ENCODE measurements around the gene CSTF1.
"Not testable (repeated sequence)": the region's sequence is repeated elsewhere in the genome, so short reads cannot be mapped to it uniquely, and the experiment has no call there.

Gene CSTF1

GRCh38 chr20:56369179-56369578, 23.3 kb upstream of the CSTF1 start:
- DNase-seq (ENCODE audit: low read depth): no peak

- DNase-seq (ENCODE audit: low read depth): no peak
These were observed 20.5 kb upstream of the CSTF1 start for GRCh38 chr20:56371977-56372376.

- no peak for DNase-seq (ENCODE audit: low read depth)
These were observed 19.6 kb upstream of the CSTF1 start for GRCh38 chr20:56372850-56373249.

- peak; percentile 84 for DNase-seq (ENCODE audit: low read depth)
These were observed 18.5 kb upstream of the CSTF1 start for GRCh38 chr20:56373942-56374341.

GRCh38 chr20:56376331-56376730, 16.1 kb upstream of the CSTF1 start:
- DNase-seq (ENCODE audit: low read depth): no peak

- no peak for DNase-seq (ENCODE audit: low read depth)
These were observed 14.1 kb upstream of the CSTF1 start for GRCh38 chr20:56378386-56378785.

- no peak for DNase-seq (ENCODE audit: low read depth)
These were observed 12.1 kb upstream of the CSTF1 start for GRCh38 chr20:56380375-56380774.

GRCh38 chr20:56381501-56381900, 10.9 kb upstream of the CSTF1 start:
- DNase-seq (ENCODE audit: low read depth): no peak

GRCh38 chr20:56382696-56383095, 9.7 kb upstream of the CSTF1 start:
- no peak for DNase-seq (ENCODE audit: low read depth)

- DNase-seq (ENCODE audit: low read depth): no peak
These were observed 9.1 kb upstream of the CSTF1 start for GRCh38 chr20:56383334-56383733.

- no peak for DNase-seq (ENCODE audit: low read depth)
These were observed 7.3 kb upstream of the CSTF1 start for GRCh38 chr20:56385130-56385529.

GRCh38 chr20:56386219-56386618, 6.2 kb upstream of the CSTF1 start:
- no peak for DNase-seq (ENCODE audit: low read depth)

GRCh38 chr20:56388882-56389281, 3.6 kb upstream of the CSTF1 start:
- no peak for DNase-seq (ENCODE audit: low read depth)

GRCh38 chr20:56389807-56390206, 2.6 kb upstream of the CSTF1 start:
- DNase-seq (ENCODE audit: low read depth): no peak

- DNase-seq (ENCODE audit: low read depth): not testable (repeated sequence)
These were observed 2.0 kb upstream of the CSTF1 start for GRCh38 chr20:56390396-56390795.

GRCh38 chr20:56391037-56391436, 1.4 kb upstream of the CSTF1 start:
- no peak for DNase-seq (ENCODE audit: low read depth)

- no peak for DNase-seq (ENCODE audit: low read depth)
These were observed 781 bp upstream of the CSTF1 start for GRCh38 chr20:56391596-56392131.

- DNase-seq (ENCODE audit: low read depth): no peak
These were observed 537 bp downstream of the CSTF1 start for GRCh38 chr20:56392881-56393482.

- no peak for DNase-seq (ENCODE audit: low read depth)
These were observed 1.2 kb downstream of the CSTF1 start for GRCh38 chr20:56393653-56394052.

- no peak for DNase-seq (ENCODE audit: low read depth)
These were observed 2.7 kb downstream of the CSTF1 start for GRCh38 chr20:56395166-56395565.

GRCh38 chr20:56400001-56400640, 7.7 kb downstream of the CSTF1 start:
- no peak for DNase-seq (ENCODE audit: low read depth)

- no peak for DNase-seq (ENCODE audit: low read depth)
These were observed 11.0 kb downstream of the CSTF1 start for GRCh38 chr20:56403465-56403864.

GRCh38 chr20:56405356-56405755, 12.9 kb downstream of the CSTF1 start:
- DNase-seq (ENCODE audit: low read depth): not testable (repeated sequence)

- DNase-seq (ENCODE audit: low read depth): no peak
These were observed 14.5 kb downstream of the CSTF1 start for GRCh38 chr20:56406910-56407309.
